Hematopoietic multipotent progenitor cell treated with erythropoietin and hydrocortisone succinate and interleukin-3 and kit ligand, for 6 days (in vitro differentiated cells): Measurements from ENCODE around the gene GPAM.
"Not testable (repeated sequence)": the region's sequence is repeated elsewhere in the genome, so short reads cannot be mapped to it uniquely, and the experiment has no call there.

Experiments
- DNase-seq: peaks from one replicate; pipeline ENCODE4 v3.0.0-alpha.2; 2015

Gene GPAM, protein sequence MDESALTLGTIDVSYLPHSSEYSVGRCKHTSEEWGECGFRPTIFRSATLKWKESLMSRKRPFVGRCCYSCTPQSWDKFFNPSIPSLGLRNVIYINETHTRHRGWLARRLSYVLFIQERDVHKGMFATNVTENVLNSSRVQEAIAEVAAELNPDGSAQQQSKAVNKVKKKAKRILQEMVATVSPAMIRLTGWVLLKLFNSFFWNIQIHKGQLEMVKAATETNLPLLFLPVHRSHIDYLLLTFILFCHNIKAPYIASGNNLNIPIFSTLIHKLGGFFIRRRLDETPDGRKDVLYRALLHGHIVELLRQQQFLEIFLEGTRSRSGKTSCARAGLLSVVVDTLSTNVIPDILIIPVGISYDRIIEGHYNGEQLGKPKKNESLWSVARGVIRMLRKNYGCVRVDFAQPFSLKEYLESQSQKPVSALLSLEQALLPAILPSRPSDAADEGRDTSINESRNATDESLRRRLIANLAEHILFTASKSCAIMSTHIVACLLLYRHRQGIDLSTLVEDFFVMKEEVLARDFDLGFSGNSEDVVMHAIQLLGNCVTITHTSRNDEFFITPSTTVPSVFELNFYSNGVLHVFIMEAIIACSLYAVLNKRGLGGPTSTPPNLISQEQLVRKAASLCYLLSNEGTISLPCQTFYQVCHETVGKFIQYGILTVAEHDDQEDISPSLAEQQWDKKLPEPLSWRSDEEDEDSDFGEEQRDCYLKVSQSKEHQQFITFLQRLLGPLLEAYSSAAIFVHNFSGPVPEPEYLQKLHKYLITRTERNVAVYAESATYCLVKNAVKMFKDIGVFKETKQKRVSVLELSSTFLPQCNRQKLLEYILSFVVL

DNA sequence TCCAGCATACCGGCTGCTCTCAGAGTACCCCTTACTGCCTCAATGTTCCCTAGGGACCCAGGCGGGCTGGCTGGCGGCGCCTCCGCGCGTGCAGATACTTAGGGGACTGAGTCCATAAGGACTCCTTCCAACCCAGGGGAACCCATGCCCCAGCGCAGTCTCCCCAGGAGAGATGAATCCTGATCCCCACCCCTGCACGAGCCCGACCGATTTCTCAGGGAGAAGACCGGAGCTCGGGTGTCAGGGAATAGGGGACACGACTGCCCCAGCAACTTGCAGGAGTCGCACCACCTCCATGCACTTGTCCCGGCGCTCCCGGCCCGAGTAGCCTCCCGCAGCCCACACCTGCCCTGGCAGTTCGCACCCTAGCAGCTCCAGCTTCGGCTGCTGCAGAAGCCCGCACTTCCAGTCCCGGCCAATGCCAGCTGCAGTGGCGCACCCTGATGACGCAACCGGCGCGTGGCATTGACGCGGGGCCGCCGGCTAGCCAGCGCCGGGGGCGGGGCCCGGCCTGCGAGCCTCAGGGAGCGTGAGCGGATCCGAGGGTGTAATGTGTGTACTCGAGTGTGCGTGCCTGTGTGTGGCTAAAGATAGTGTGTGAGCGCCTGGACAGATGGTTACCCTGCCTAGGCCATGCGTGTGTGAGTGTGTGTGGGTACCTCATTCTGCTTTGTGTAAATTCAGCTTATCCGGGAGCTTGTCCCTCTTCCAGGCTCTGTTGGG is at the start of gene GPAM:
Gene GPAM, minus strand, starts transcription at position 437 of the 723 bp plus-strand sequence. CDS start 1,981 bp downstream, outside the sequence.
- peak; percentile 94 for DNase-seq

DNA sequence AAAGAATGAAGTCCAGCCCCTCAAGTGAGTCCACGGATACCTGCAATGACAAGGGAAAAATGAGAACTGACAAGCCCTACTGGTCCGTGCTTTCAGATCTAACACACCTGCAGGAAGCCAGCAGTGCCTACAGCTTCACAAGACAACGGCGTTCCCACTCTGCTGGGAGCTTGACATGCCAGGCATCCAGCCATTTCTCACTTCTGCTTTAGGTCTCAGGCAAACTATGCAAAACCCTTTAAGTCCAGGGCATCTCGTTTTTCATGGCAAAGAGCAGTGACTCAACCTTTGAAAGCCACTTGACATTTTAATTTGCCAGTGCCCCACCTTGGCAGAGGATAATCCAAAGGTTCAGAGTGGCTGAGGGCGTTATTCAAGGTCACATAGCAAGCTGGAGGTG is 49.1 kb upstream of the GPAM start:
- no peak for DNase-seq

DNA sequence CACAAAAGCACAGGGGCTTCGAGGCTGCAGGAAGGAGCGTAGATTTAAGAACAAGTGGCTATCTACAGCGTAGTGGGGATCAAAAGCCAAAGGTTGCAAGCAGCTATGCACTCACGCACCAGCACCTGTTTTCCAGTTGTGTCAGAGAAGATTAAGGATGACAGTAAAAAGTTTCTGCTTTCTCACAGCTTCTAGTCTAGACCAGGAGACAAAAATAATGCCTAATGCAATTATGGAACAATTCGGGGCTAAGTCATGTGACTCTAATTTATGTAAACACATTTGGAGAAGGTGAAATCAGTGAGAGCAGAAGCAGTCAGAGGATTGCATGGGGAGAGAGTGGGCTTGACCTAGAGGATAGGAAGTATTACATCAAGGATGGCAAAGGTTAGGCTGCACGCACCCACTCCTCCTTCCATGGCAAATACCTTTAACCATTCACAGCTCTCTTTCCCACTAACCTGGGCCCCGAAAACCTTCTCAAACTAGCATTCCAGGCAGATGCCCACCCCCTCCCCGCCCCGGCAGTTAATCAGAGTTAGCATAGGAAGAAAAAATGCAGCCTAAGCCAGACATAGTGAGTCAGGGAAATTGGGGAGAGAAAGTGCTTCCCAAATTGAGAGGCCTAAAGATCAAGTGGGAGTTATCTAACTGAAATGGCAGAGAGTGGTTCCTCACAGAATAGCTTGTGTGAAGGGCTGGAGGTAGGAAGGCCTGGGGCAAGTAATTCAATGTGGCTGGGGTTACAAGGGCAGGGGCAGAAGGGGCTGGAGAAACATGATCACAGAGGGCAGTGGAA is 48.2 kb upstream of the GPAM start:
- DNase-seq = no peak

DNA sequence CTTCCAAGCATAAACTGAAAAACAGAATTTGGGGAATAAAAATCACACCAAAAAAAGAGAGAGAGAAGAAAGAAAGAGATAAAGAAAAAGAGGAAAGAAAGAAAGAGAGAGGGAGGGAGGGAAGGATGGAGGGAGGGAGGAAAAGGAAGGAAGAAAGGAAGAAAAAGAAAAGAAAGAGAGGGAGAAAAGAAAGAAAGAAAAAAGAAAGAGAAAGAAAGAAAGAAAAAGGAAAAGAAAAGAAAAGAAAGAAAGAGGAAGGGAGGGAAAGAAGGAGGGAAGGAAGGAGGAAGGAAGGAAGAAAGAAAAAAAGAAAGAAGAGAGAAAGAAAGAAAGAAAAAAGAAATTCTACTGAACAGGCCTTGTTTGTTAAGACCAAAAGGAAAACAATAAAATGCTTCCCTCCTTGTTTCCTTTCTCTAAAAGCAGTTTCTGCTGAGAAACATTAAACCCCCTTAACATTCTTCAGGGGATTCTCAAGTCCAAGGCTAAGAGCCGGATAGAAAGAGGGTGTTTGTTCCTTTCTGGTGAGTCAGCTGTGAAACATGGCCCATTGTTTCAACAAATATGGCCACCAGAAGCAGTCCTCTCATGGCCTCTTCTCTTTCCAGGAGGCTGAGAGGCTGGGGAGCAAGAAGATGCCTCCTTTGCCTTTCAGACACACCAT is 46.9 kb upstream of the GPAM start:
- DNase-seq = no peak

DNA sequence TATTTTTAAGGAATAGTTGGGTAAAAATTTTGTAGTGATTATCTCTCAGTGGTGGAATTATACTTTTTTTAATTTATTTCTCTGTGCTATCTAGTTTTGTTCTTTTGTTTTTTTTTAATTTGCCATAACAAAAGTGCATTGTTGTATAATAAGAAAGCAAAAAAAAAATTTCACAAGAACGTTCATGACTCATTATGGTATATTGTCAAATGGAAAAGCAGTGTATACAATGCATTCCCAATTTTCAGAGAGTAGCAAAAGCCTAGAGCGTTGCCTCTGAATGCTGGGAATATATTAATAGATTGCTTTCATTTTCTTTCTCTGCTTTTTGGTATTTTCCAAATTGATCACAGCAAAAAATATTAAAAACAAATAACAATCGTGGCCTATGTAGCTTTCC is 46.3 kb upstream of the GPAM start:
- DNase-seq = no peak

DNA sequence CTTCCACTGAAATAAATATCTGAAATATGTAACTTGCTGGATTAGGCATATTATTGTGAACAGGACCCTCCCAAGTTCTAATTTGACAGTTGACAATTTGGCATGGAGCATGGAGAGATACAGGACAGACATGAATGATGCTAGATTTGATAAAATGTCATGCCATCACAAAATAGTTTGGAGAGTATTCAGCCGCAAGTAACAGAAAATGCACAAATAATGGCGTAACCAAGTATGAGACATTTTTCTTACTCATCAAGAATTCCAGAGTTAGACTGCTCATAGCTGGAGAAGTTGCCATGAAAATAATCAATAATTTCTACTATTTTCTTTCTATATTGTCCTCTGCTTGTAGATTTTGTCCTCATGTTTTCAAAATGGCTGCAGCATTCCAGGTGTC is 45.5 kb upstream of the GPAM start:
- no peak for DNase-seq

DNA sequence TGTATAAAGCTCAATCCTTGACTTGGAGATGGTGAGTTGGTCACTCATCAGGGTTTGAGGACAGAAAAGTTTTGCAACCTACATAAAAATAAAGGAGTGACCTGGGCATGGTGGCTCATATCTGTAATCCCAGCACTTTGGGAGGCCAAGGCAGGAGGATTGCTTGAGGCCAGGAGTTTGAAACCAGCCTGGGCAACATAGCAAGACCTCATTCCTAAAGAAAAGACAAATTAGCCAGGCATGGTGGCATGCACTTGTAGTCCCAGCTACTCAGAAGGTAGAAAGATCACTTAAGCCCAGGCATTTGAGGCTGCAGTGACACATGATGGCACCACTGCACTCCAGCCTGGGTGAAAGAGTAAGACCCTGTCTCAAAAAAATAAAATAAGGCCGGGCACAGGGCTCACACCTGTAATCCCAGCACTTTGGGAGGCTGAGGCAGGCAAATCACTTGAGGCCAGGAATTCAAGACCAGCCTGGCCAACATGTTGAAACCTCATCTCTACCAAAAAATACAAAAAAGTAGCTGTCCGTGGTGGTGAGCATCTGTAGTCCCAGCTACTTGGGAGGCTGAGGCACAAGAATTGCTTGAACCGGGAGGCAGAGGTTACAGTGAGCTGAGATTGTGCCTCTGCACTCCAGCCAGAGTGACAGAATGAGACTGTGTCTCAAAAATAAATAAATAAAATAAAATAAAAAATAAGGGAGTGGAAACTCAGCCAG is 45.0 kb upstream of the GPAM start:
- not testable (repeated sequence) for DNase-seq

DNA sequence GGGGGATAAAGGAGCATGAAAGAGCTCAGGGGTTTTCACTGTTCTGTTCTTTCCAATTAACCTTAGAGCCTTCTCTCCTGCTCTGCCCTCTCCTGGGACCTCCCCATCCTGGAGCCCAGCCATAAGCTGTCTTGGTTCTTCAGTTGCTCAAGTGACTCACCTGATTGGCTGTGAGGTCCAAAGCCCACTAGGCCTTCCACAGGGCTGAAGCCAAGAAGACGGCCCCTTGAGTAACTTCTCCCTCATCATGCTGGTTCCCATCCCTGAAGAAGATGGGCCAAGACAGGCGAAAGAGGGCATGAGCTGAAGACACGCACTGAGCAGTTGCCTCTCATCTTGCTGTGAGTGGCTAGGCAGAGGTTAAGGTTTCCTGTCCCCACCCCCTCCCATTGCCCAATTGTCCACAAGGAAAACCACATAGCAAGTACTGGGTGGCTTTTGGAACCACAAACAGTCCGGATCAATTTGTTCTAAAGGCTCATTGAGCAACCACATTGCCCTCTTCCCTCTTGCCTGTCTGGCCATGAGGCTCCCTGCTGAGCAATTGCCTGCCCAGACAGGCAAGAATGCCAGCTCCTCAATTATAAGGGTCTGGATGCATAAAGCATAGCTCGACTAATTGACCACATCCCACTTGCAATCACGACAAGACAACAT is 43.9 kb upstream of the GPAM start:
- peak; percentile 49 for DNase-seq

DNA sequence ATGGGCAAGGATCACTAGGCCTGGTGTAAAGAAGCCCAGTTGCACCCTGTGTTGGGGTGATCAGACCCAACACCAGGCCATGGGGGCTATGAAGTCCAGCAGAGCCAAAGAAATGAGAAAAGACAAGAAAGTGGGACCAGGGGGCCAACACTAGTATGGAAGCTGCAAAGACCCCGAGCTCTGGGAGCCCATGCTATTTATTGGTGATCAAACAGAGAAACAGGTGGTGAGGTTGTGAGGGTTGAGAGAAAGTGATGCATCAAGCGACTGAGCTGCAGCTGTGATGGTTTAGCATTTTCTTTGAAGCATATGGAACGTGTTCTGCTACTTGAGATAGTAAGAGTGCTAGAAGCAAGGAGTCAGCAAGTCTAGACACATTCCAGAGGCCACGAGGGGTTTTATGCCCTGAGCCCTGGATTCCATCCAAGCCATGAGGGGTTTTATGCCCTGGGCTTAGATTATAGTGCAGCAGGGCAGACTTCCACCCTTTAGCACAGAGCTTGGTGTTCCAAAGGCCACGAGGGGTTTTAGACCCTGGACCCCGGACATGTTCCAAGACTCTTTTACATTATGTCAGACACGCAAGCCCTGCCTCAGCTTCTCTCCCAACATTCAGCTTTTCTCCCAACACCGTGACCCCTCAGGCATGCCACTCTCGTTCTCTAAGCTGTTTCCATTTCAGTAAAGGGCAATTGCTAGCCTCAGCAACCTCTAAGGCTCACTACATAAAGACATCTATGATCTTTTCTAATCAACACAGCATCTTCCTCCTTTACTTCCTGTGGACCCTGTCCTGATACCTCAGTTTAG is 43.1 kb upstream of the GPAM start:
- no peak for DNase-seq

DNA sequence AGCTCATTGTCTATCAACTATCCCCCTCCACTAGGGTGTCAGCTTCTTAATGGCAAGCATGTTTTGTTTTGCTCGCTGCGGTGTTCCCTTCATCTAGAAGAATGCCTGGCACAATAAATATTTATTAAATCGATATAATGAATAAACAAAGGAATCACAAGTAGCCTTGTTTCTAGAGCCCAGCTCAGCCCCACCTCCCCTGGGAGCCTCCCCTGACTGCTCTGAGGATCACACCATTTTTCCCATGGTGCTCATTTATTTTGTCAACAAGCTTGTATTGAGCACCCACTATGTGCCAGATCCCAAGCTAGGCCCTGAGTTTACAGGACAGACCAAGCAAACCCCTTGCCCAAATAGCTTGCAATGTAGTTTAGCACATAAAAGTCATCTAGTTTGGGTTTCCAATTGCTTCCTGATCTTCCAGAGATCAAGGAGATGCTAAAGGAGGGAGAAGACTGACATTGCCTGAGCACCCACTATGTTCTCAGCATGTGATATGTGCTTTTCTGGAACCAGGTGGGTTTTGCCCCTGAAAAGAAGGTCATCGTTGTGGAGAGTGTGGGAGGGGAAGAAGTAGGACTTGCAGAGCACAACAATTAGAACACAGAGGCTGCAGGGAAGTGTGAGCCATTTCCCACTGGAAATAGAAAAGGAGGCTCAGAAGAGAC is 42.3 kb upstream of the GPAM start:
- DNase-seq = no peak

DNA sequence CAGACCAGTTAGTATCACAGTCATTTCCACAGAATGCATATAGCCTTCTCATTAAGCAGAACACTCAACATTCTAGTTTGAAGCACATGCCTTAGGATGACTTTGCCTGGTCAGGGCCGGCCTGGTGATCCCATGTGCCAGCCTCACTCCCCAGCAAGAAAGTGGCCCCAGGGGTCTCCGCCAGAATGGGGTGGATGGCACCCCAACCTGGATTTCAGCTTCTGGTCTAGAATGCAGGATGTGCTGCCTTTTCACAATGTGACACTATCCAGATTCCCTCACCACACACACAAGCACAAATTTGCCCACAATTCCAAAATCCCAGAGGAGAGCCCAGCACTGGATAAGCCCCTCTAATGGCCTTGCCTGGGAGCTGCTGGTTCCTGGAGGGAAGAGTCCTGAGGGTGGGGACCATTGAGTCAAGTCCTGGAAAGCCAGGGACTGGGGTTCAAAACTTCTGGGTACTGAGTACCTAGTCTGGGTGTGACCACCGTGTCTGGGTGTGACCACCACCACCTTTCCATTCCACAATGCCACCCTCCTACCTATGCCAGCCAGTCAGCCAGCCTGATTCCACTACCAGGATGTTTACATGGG is 41.5 kb upstream of the GPAM start:
- DNase-seq = no peak

DNA sequence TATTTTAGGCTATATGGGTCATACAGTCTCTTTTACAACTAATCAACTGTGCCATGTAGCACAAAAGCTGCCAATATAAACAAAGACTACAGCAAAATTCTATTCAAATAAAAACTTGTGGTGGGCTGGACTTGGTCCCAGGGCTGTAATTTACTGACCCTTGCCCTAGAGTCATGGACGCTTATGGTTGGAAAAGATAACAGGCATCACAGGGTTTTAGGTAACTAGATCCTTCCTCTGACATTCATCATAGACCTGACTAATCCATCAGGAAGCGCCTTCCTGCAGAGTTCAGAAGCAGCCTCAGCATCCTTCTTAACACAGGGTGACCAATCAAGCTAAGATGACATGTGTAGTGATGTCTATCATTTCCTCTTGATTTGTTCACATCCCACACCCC is 40.2 kb upstream of the GPAM start:
- DNase-seq = no peak

DNA sequence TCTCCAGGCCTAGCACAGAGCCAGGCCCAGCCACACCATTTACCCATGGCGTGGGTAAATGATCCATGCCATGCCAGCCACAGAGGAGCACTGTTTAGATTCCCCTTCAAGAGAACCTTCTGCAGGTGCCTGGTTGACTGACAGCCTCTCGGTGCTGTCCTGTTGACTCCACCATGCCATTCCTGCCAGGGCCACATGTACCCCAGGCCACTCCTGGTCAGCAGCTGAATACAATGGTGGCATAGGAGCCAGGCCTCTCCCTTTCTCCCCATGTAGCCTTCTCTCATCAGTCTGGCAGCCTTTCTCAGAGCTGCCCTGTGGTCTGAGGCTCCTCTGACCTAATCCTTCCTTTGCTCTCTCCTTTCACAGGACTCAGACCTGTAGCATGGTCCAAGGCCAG is 39.2 kb upstream of the GPAM start:
- DNase-seq = no peak

DNA sequence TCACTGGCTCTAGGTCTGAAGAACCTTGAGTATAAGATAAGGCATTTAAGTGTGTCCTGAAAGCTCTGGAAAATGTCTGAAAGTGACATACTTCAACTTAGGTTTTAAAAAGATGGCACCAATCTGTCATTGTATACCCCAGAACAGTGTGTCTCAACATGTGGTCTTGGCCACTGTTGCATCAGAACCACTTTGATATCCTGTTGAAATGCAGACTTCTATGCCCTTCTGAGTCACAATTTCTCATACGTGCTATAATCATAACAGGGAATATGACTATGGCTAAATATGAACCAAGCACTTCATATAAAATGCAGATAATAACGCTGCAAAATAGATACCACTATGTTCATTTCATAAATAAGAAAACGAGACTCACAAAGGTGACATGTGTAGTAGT is 38.0 kb upstream of the GPAM start:
- peak; percentile 24 for DNase-seq

DNA sequence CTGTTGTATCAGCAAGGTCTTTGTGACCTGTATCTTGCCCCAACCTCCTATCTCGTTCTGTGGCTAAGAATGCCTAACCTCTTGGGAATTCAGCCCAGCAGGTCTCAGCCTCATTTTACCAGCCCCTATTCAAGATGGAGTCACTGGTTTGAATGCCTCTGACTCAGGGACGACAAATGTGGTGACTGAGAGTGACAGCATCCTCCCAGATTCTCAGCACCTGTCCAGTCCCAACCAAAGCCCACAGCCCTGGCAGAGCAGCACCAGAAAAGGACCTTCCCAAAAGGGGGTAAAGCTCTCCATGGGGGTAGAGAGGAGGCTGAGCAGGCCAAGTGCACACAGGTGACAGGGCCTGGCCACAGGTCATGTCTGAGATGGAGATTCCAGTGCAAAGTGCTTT is 35.4 kb upstream of the GPAM start:
- no peak for DNase-seq

DNA sequence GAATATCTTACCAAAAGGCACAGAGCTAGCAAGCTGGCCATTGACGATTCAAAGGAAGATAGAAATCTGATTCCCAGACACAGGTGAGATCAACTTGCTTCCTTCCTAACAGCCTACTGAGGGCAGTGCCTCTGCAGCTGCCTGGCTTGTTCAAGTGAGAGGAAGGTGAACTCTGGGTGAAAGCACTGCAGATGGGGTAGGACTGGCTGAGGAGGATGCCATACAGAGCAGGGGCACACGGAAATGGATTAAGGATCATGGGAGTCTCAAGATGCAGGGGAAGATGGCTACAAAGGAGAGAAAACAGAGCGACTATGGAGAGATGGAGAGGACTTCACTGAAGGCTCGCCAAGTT is 34.4 kb upstream of the GPAM start:
- no peak for DNase-seq

DNA sequence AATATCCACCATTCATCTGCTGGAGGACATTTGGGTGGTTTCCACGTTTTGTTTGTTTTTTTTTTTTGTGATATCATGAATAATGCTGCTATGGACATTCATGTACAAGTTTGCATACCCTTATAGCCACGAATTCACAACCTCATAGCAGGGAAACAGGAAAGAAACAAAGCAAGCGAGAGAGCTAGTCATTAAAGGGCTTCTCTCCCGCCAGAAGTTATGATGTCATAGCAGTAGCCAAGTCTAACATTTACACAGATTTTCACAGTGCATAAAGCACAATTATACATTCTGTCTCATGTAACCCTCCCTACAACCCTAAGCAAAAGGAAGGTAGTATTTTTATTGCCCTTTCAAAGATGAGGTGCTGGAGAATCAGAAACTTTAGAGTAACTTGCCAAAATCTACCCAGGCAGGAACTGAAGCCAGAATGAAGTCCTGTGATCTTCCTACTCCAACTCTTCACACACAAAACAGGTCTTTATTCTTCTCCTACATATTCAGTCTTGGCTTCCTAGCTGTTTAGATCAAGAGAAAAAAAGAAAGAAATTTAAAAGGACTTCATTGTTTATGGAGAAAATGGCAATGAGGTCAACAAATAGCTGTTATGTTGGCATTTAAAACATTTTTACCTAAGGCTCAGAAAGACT is 33.9 kb upstream of the GPAM start:
- no peak for DNase-seq

DNA sequence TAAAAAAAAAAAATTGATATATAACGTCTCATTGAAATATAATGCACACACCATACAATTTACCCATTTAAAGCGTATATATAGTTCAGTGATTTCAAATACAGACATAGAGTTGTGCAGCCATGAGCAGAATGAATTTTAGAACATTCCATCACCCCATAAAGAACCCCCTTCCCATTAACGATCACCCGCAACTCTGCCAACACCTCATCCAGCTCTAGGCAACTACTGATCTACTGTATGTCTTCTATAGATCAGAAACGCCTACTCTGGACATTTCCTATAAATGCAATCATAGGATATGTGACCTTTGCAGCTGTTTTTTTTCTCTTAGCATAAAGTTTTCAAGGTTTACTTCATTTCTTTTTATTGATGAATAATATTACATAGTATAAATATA is 33.4 kb upstream of the GPAM start:
- no peak for DNase-seq

DNA sequence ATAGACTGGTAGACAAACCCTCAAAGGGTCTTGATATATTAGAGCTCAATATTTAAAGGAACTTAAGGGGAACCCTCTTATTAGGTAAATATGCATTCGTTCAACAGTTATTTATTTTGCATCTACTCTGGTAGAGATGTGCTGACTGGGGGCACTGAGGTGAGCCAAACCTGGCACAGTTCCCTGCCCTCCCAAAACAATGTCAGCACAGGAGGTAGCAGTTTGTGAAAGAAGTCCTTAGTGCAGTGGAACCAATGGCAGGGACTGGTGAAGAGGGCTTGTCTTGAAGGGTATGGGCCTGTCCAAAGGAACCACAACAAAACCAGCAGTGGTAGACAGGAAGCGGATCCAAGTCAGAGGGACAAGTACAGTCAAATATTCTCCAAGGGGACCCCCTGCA is 32.6 kb upstream of the GPAM start:
- no peak for DNase-seq
